Astrocyte (in vitro differentiated cells and primary cell): ENCODE data around the gene ZFPM1. TPM values are rescaled to one million over a fixed set of nuclear protein-coding genes. Genes with fewer than 3 reads are reported as not detected.
A peak's percentile ranks its signal among the peaks of the same experiment; 100 is the strongest.

ENCODE experiments used
- DNase-seq: peaks from one replicate; pipeline ENCODE4 v3.0.0-alpha.2; 2010; ENCODE audit warnings: low read depth
- FAIRE-seq: peaks from 2 replicates; lab custom pipeline; 2011; peaks lifted over from hg19 to GRCh38; lab: Jason Lieb, UNC
- H2AFZ ChIP-seq: 2 replicates; pipeline ENCODE4 v1.6.0; 2012; ENCODE audit warnings: low read depth, low read length, inconsistent platforms
- H3K27ac ChIP-seq: 2 replicates; pipeline ENCODE4 v1.5.1; 2011; ENCODE audit warnings: low read depth, low read length, inconsistent platforms
- H3K27me3 ChIP-seq: 2 replicates; pipeline ENCODE4 v1.6.0; 2011; ENCODE audit warnings: low read length, inconsistent platforms; ENCODE audit not compliant: insufficient read depth
- H3K36me3 ChIP-seq: 2 replicates; pipeline ENCODE4 v1.5.1; 2011; ENCODE audit warnings: low read length, inconsistent platforms; ENCODE audit not compliant: insufficient read depth
- H3K4me1 ChIP-seq: 2 replicates; pipeline ENCODE4 v1.5.1; 2011; ENCODE audit warnings: low read length, inconsistent platforms; ENCODE audit not compliant: insufficient read depth
- H3K4me2 ChIP-seq: 2 replicates; pipeline ENCODE4 v1.6.0; 2012; ENCODE audit warnings: low read length, inconsistent platforms
- H3K4me3 ChIP-seq: 2 replicates; pipeline ENCODE4 v1.5.1; 2011; ENCODE audit warnings: low read depth, mild to moderate bottlenecking, low read length, inconsistent platforms; ENCODE audit not compliant: insufficient read depth
- H3K79me2 ChIP-seq: 2 replicates; pipeline ENCODE4 v1.6.0; 2012; ENCODE audit warnings: mild to moderate bottlenecking, low read length, inconsistent platforms; ENCODE audit not compliant: insufficient read depth
- H3K9ac ChIP-seq: 2 replicates; pipeline ENCODE4 v1.6.0; 2012; ENCODE audit warnings: mild to moderate bottlenecking, low read length, inconsistent platforms
- H3K9me3 ChIP-seq: 2 replicates; pipeline ENCODE4 v1.5.1; 2012; ENCODE audit warnings: low read depth, mild to moderate bottlenecking, low read length, inconsistent platforms; ENCODE audit not compliant: insufficient read depth
- H4K20me1 ChIP-seq: 2 replicates; pipeline ENCODE4 v1.6.0; 2012; ENCODE audit warnings: low read length, inconsistent platforms; ENCODE audit not compliant: insufficient read depth
- H3K27ac Mint-ChIP-seq: one replicate; pipeline ENCODE4 v1.8.0; 2021; ENCODE audit warnings: mild to moderate bottlenecking, mixed read lengths; ENCODE audit not compliant: unreplicated experiment
- H3K27me3 Mint-ChIP-seq: one replicate; pipeline ENCODE4 v1.8.0; 2021; ENCODE audit warnings: low read depth, mixed read lengths; ENCODE audit not compliant: unreplicated experiment
- H3K36me3 Mint-ChIP-seq: one replicate; pipeline ENCODE4 v1.8.0; 2021; ENCODE audit warnings: low read depth, mixed read lengths; ENCODE audit not compliant: unreplicated experiment
- H3K4me1 Mint-ChIP-seq: one replicate; pipeline ENCODE4 v1.8.0; 2021; ENCODE audit warnings: low read depth, mixed read lengths; ENCODE audit not compliant: unreplicated experiment
- H3K4me3 Mint-ChIP-seq: one replicate; pipeline ENCODE4 v1.8.0; 2021; ENCODE audit warnings: mild to moderate bottlenecking, moderate library complexity, mixed read lengths; ENCODE audit not compliant: unreplicated experiment
- H3K9me3 Mint-ChIP-seq: one replicate; pipeline ENCODE4 v1.8.0; 2021; ENCODE audit warnings: mild to moderate bottlenecking, mixed read lengths; ENCODE audit not compliant: unreplicated experiment
- CTCF ChIP-seq: IDR thresholded peaks from 2 replicates; pipeline ENCODE4 v1.5.1; 2011; ENCODE audit warnings: low read depth, mild to moderate bottlenecking, inconsistent platforms, low read length, moderate library complexity; ENCODE audit not compliant: insufficient read depth
- EZH2 ChIP-seq: IDR thresholded peaks from 2 replicates; pipeline ENCODE4 v1.6.1; 2012; ENCODE audit warnings: mild to moderate bottlenecking, low read length, inconsistent platforms; ENCODE audit not compliant: insufficient read depth
- total RNA-seq: library from RNA; stranded (reverse); gene quantifications from 2 replicates; pipeline ENCODE4 v1.2.1, GENCODE V29; 2021

The ZFPM1 gene
- total RNA-seq, 1 donor from 2014 or later = 8.6 TPM

- TF ChIP-seq EZH2 = no peak
- no peak for TF ChIP-seq CTCF
- H2AFZ ChIP-seq = no peak overlapping the region
- no peak overlapping the region for H3K4me2 ChIP-seq
- peaks cover 28% of the 10 kb centered on the region for H3K27me3 ChIP-seq
- H3K4me1 Mint-ChIP-seq = peaks cover 4% of the 10 kb centered on the region
- H3K79me2 ChIP-seq = no peaks in the 10 kb centered on the region
- FAIRE-seq = no peak
- H3K9me3 ChIP-seq = peaks cover 10% of the 10 kb centered on the region
- no peak overlapping the region for H3K27ac ChIP-seq
- DNase-seq = no peak
- peaks cover 9% of the 10 kb centered on the region for H4K20me1 ChIP-seq
- no peaks in the 10 kb centered on the region for H3K36me3 ChIP-seq
- no peak overlapping the region for H3K4me3 Mint-ChIP-seq
- peaks cover 17% of the 10 kb centered on the region for H3K9me3 Mint-ChIP-seq
- H3K27me3 Mint-ChIP-seq = peaks cover 18% of the 10 kb centered on the region
- no peak overlapping the region for H3K4me3 ChIP-seq
- H3K36me3 Mint-ChIP-seq = peaks cover 8% of the 10 kb centered on the region
- H3K27ac Mint-ChIP-seq = peak overlapping the region; percentile 36
- peaks cover 6% of the 10 kb centered on the region for H3K4me1 ChIP-seq
- no peak overlapping the region for H3K9ac ChIP-seq
These were observed 85.4 kb downstream of the ZFPM1 start for GRCh38 chr16:88538366-88539060.

GRCh38 chr16:88539261-88539651 lies 86.2 kb downstream of the ZFPM1 start:
- Mint-ChIP-seq H3K9me3 (peaks cover 20% of the 10 kb centered on the region), H3K27me3 (peaks cover 18% of the 10 kb centered on the region), H3K36me3 (peaks cover 8% of the 10 kb centered on the region), H3K4me1 (peaks cover 4% of the 10 kb centered on the region), H3K27ac (no peak overlapping the region), H3K4me3 (no peak overlapping the region)
- DNase-seq (no peak), FAIRE-seq (no peak)
- Histone ChIP-seq H2AFZ (no peak overlapping the region), H3K27me3 (peaks cover 28% of the 10 kb centered on the region), H3K4me1 (peaks cover 6% of the 10 kb centered on the region), H4K20me1 (peaks cover 9% of the 10 kb centered on the region), H3K27ac (no peak overlapping the region), H3K4me3 (no peak overlapping the region), H3K9me3 (peaks cover 10% of the 10 kb centered on the region), H3K79me2 (no peaks in the 10 kb centered on the region), H3K4me2 (no peak overlapping the region), H3K36me3 (no peaks in the 10 kb centered on the region), H3K9ac (no peak overlapping the region)
- TF ChIP-seq CTCF (no peak), EZH2 (no peak)
